SK-N-MC (cell line): Measurements from ENCODE around the gene CELF3.

ENCODE experiments used
- EZH2 ChIP-seq: fragments of 200-600 bp; sonication (generic); IDR thresholded peaks from one replicate; pipeline ENCODE4 v1.6.1; 2017; ENCODE audit warnings: antibody characterized with exemption
- POLR2AphosphoS5 ChIP-seq: IDR thresholded peaks from 2 replicates; pipeline ENCODE4 v1.6.1; 2012; ENCODE audit warnings: mild to moderate bottlenecking, low read depth, low read length, borderline replicate concordance

DNA sequence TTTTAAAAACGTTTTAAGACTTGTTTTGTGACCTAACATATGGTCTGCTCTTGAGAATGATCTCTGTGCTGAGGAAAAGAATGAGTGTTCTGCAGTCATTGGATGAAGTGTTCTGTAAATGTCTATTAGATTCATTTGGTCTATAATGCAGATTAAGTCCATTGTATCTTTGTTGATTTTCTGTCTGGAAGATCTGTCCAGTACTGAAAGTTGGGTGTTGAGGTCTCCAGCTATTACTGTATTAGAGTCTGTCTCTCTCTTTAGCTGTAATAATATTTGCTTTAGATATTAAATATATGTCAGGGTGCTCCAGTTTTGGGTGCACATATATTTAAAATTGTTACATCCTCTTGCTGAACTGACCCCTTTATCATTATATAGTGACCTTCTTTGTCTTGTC, 43.2 kb downstream of the CELF3 start:
- no peak for TF ChIP-seq POLR2AphosphoS5
- TF ChIP-seq EZH2 = no peak
